T-helper 1 cell (primary cell): ENCODE measurements around the gene CLEC5A.
"Not testable (repeated sequence)": the region's sequence is repeated elsewhere in the genome, so short reads cannot be mapped to it uniquely, and the experiment has no call there.

ENCODE experiments used
- DNase-seq, 5 donors: peaks; one replicate each; pipeline ENCODE4 v3.0.0-alpha.2; 2012 to 2020

CLEC5A gene

DNA sequence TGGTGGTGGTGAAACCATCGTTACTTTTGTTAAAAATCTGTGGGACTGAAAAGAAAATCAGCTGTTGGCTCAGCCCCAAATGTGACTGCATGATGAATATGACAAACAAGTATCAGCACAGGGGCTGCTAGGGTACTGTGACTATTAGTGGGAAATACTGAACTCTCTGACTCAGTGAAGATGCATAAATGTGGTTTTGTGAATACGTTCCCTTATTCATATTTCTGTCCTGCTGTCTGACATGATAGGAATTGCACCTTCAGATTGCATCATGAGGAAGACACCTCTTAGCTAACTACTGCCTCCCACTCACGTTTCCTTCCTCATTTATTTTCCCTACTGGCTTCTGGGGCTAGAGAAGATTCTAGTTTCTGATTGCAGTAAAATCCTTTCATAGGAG, 1.4 kb downstream of the CLEC5A start:
- no peak for DNase-seq

DNA sequence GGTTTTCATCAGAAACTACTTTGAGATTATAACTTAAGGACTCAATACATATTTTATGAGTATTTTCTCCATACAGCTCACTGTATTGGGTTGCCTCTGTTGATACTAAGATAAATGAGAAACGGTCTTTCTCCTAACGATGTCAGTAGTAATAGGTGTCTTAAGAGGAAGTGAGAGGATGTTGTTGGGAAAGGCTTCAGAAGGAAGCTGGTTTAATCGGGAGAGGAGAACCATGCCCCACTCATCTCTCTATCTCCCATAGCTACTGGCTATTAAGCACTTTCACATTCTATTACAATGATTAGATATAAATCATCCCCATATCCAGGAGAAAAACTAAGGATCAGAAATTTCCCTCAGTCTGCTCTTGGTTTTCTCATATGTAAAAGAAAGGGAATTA, 2.0 kb downstream of the CLEC5A start:
- no peak for DNase-seq

DNA sequence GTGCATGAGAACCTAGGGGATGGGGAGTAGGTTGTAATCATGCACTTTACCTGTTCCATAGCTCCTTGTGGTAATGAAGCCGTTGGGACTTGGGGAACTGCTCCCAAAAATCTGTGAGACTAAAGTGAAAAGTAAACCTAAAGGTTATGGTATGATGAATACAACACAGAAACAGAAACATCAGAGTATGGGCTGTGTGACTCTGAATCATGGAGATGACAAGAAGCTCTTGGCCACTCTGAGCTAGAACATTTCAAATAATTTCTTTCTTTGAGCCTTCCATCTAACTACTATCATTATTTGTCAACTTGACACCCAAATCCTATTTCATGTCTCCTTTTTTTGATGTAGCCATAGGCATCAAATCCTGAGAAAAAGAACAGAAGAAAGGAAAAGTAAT, 2.9 kb downstream of the CLEC5A start:
- no peak for DNase-seq

DNA sequence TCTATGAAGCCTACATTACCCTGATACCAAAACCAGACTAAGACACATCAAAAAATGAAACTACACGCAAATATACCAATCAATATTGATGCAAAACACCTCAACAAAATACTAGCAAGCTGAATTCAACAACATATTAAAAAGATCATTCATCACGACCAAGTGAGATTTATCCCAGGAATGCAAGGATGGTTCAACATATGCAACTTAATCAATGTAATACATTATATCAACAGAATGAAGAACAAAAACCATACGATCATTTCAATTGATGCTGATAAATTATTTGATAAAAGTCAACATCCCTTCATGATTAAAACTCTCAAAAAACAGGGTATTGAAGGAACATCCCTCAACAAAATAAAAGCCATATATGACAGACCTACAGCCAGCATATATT, 5.7 kb downstream of the CLEC5A start:
- no peak for DNase-seq

DNA sequence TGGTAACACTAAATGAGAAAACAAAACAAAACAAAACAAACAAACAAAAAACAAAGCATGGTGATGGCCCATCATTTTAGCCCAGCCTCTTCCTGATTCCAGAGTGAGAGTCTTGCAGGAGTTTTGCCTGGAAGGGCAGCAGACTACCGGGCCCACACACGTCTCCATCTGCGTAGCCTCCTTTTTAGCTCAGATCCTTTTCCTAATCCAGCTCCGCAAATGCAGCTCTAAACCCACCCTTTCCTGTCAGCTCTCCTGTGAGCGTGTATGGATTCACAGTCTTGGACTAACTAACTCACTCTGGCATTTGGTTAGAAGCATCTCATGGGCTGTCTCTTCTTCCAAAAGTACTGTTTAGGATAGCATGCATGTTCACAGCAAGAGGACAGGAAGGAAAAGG, 16.6 kb downstream of the CLEC5A start:
- no peak for DNase-seq

DNA sequence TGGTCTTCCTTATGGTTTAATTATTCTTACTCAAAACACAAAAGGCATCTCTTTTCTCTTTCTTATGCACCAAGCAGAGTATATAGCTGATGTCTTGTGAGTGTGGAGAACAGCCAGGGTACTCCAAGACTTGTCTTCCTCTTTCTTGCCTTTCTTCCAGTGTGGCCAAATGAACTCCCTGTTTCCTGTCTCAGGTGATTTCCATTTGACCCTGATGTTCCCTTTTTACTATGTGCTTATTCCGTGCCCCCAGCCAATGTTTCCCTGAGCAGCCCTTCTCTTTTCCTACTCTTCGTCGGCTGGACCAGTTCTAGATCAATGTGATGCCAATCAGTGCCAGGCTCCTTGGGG, 18.0 kb downstream of the CLEC5A start:
- no peak for DNase-seq

DNA sequence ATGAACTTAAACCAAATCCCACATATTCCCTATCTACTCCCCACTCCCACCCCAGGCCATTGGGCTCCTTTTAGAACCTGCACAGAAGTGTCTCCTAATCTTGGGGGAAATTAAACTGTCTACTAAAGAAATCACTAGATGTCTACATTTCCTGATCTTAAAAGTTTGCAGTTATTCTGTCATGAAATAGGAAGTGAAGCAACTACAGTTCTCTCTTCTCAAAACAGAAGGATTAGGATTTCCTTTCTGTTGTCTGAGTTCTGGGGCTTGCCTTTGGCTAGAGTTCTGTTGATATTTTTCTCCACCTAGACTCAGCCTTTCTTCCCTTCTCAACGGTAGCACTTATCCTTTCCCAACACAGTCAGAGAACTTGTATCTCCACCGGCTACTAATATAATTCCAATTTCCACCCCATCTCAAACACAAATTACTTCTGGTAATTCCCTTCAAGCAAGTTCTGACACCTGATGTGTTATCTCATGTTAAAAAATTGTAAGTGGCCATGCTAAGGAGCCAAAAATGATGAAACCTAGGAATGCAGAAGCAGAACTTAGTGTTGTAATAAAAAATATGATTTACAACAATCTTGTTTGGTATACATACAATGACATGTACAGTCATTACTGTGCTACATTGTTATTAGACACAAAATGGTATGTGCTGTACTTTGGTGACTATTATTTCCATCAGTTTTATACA, 18.5 kb downstream of the CLEC5A start:
- no peak for DNase-seq

DNA sequence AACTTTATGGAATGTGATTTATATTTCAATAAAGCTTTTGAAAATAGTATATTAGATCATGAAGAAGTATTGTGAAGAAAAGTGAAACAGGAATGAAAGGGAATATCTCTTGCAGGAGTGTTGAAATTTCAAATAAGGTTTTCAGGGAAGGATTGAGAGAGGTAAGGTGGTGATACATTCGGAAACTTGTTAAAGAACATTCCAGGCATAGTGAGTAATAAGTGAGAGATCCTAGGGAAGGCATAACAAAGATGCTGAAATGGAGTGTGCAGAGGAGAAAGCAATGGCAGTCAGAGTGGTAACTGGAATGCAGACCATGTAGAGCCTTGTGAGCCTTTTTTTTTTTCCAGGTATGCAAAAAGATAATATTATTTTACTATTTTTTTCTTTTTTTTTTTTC, 26.5 kb downstream of the CLEC5A start:
- no peak for DNase-seq

DNA sequence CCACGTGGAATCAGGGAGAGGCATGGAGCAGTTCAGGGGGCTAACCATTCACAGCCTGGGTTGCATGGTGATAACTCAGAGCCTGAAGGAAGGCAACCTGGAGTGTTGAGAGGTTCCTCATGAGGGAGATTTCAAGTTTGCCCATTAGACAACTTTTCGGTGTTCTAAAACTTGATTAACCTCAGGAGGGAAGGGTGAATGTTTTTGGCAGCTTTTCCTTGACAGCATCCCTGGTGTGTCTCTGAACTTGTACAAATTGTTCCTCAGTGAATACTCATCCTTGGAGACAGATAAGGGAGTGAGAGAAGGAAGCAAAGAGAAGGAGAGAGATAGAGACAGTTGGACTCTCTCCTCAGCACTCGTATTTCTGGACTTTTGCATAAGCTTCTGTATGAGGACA, 30.7 kb downstream of the CLEC5A start, which contains the start of gene OR9A4:
Gene OR9A4 (plus strand): TSS at position 301 of the 400 bp plus-strand sequence. CDS start 2,477 bp downstream, outside the sequence.
- no peak for DNase-seq

DNA sequence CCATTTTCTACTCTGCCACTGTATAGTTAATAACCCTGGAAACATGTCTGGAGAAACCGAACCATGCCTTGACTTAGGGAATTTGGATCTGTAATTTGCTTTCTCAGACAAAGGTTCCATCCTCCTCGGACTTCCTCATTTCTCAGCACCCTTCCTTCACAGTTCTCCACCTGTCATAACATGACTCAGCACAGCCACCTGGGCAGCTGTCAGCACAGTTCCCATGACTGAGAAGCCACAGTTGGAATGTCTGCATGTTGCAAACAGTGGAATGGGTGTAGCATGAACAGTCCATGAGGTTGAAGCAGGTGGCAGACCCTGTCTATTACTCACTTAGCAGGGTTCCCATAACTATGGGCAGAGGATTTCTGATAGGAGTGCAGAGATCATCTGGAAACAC, 31.2 kb downstream of the CLEC5A start:
- DNase-seq = no peak

DNA sequence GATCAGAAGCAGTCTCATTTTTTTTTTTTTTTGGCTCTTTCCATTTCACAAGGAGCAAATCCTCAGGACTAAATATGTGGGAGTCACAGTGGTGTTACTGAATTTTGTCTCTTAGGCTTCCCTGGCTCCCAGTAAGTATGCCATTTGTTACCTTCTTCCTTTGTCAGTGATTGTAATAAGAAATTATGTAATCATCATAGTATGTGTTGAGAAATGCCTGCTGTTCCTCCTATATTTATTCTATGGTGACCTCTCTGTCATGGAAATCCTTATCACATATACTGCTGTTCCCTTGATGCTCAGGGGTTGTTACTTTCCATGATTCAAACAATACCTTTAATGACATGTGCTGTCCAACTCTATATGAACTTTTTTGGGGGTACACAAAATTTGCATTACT, 35.4 kb downstream of the CLEC5A start:
- DNase-seq = no peak

DNA sequence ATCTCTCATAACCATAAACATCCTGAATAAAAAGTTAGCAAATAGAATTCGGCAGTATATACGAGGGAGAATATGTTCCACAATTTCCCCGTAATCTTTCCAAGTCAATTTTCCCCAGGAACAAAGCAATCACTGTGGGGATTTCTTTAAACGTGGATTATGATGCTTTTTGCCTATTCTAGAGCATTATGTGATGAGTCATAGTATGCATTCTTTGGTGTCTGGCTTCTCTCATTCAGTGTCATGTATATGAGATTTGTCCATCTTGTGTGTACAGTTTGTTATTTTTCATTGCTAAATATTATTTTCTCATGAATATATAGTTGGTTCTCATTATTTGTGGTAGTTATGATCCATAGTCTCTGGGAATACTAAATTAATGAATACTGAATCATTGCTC, 40.5 kb downstream of the CLEC5A start:
- no peak for DNase-seq

DNA sequence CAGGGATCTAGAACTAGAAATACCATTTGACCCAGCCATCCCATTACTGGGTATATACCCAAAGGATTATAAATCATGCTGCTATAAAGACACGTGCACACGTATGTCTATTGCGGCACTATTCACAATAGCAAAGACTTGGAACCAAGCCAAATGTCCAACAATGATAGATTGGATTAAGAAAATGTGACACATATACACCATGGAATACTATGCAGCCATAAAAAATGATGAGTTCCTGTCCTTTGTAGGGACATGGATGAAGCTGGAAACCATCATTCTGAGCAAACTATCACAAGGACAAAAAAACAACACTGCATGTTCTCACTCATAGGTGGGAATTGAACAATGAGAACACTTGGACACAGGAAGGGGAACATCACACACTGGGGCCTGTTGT, 47.4 kb downstream of the CLEC5A start:
- not testable (repeated sequence) for DNase-seq

DNA sequence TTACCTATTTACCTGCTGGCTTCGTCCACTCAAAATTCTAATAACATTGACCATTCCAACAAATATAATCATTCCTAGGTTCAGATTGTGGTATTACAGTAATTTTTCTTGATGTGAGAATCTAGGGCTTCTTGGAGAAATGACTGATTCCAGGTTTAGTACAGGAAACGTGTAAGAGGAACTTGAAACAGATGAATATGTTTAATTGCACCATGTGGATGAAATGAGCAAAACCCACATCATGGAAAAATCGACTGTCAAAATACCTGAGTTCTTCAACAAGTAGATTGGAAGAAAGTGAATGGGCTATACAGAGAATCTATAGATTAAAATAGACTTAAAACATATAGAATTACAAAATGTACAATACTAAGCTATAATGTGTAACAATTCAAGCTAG, 55.4 kb downstream of the CLEC5A start:
- no peak for DNase-seq

DNA sequence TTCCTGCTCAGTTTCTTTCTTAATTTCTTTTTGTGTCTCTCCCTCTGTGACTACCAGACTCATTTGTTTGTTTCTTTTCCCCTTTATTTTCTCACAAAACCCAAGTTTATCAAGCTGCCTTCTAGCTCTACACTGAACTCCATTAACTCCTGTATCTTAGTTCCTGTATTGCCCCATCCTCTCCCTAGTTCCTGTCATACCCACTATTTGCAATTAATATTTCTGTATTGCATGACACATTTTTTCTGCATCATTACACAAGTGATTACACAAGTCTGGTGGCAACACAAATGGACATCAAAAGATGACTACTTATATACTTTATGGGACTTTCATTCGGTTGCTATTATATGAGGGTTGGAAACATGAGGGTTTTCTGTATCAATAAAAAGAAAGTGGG, 57.5 kb downstream of the CLEC5A start:
- no peak for DNase-seq

DNA sequence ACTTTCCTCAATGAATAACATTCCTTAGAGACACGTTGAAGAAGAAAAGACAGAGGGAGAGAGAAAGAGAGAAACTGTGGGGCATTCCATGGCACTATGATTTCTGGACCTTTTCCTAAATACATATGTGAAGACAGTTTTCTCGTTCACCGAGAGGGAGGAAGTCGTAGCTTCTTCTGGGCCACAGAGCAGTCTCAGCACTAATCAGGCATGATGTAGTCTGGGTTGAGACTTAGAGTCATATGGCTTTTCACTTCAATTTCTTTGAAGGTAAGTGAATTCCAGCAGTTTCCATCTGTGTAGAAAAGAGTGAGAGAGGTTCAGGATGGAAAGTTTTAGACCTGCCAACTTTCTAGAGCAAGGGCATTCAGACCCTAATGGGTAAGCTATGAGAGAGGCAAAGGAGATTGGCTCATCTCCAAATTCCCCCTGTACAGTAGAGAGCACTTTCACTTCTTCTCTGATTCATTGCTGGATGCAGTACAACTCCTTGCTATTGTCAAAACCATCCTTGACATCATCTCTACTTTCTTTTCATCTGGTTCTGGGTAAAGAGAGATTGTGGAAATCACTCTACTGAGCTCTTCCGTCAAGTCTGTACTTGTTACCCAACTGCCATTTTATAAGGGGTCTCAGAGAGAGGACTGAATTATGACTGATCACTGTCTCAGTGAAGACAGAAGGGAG, 62.1 kb downstream of the CLEC5A start:
- no peak for DNase-seq

DNA sequence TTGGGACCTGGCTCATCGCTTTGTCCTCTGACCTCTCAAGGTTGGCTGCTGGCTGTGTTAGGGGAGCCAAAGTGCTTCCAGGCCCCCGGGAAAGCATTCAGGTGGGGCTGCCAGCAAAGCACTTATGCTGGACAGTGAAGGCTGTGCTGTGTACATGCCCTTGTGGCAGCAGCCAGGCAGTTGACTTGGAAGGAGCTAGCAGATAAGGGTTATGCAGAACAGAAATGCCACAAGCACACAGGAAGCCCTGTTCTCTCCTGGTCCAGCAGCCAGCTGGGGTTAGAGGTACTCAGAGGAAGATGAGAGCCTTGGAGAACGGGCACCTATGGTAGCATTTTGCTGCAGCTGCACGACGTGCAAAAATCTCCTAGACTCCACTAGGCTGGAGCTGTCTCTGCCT, 65.8 kb downstream of the CLEC5A start:
- no peak for DNase-seq

DNA sequence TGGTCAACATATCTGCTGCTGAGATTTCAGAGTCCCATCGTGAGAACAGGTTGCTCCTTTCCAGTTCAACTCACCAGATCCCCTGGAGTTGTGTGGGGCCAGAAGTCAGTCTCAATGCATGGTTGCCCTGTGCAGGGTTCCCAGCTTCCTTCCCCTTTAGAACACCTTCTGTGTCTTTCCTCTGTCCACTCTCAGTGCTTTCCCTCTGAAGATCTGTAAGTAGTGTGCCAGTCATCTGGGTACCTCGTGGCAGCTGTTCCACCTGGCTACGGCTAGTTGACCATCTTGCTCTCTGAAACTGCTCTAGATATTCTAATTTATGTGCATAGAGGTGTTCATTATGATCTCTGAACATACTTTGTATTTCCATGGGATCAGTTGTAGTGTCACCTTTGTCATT, 69.4 kb downstream of the CLEC5A start:
- DNase-seq = no peak
